SK-N-SH treated with all-trans-retinoic acid at 6 μM for 48 hours (cell line): ENCODE data around the gene MT1E.

Experiments
- ATAC-seq: fragments of 200-7000 bp; cut with Tn5 transposase; 3 replicates; pipeline ENCODE4 v1.9.1; 2020; ENCODE audit warnings: mild to moderate bottlenecking, moderate library complexity
- ARNTL ChIP-seq: fragments of 450-650 bp; formaldehyde crosslinking; IDR thresholded peaks from 2 replicates; pipeline ENCODE4 v1.5.0; 2020; ENCODE audit warnings: low read depth, mild to moderate bottlenecking, moderate library complexity, borderline replicate concordance
- CREB5 ChIP-seq: fragments of 250-450 bp; sonication (Bioruptor Pico); IDR thresholded peaks from 2 replicates; pipeline ENCODE4 v1.5.1; 2020; ENCODE audit warnings: low read depth, mild to moderate bottlenecking, moderate library complexity
- CSDC2 ChIP-seq: fragments of 250-450 bp; sonication (Bioruptor Pico); IDR thresholded peaks from 2 replicates; pipeline ENCODE4 v1.5.0; 2020; ENCODE audit warnings: mild to moderate bottlenecking, moderate library complexity
- CSRNP3 ChIP-seq: fragments of 250-450 bp; sonication (Bioruptor Pico); IDR thresholded peaks from 2 replicates; pipeline ENCODE4 v1.5.1; 2021; ENCODE audit warnings: mild to moderate bottlenecking, moderate library complexity
- ESRRG ChIP-seq: fragments of 250-450 bp; sonication (Bioruptor Pico); IDR thresholded peaks from 2 replicates; pipeline ENCODE4 v1.6.1; 2021; ENCODE audit warnings: mild to moderate bottlenecking
- GLIS3 ChIP-seq: fragments of 250-450 bp; sonication (Bioruptor Pico); IDR thresholded peaks from 2 replicates; pipeline ENCODE4 v1.5.0; 2020; ENCODE audit warnings: mild to moderate bottlenecking, moderate library complexity
- ISL1 ChIP-seq: fragments of 250-450 bp; sonication (Bioruptor Pico); IDR thresholded peaks from 2 replicates; pipeline ENCODE4 v2.1.2; 2022; ENCODE audit warnings: mild to moderate bottlenecking, moderate library complexity
- OSR1 ChIP-seq: fragments of 250-450 bp; sonication (Bioruptor Pico); IDR thresholded peaks from 2 replicates; pipeline ENCODE4 v1.8.0; 2022; ENCODE audit warnings: moderate library complexity, mild to moderate bottlenecking, inconsistent platforms
- PATZ1 ChIP-seq: fragments of 250-450 bp; sonication (Bioruptor Pico); IDR thresholded peaks from 2 replicates; pipeline ENCODE4 v1.8.0; 2020; ENCODE audit warnings: mild to moderate bottlenecking, moderate library complexity, borderline replicate concordance
- POU6F1 ChIP-seq: fragments of 250-450 bp; sonication (Bioruptor Pico); IDR thresholded peaks from 2 replicates; pipeline ENCODE4 v1.8.0; 2021; ENCODE audit warnings: low read depth, mild to moderate bottlenecking, moderate library complexity, borderline replicate concordance
- PPARA ChIP-seq: fragments of 250-450 bp; sonication (Bioruptor Pico); IDR thresholded peaks from 2 replicates; pipeline ENCODE4 v1.5.0; 2020; ENCODE audit warnings: mild to moderate bottlenecking, borderline replicate concordance
- RARB ChIP-seq: fragments of 250-450 bp; sonication (Bioruptor Pico); IDR thresholded peaks from 2 replicates; pipeline ENCODE4 v1.8.0; 2021; ENCODE audit warnings: mild to moderate bottlenecking, moderate library complexity
- SNAI2 ChIP-seq: fragments of 250-450 bp; sonication (Bioruptor Pico); IDR thresholded peaks from 2 replicates; pipeline ENCODE4 v1.5.0; 2020; ENCODE audit warnings: mild to moderate bottlenecking, moderate library complexity
- TCF4 ChIP-seq: fragments of 250-450 bp; sonication (Bioruptor Pico); IDR thresholded peaks from 2 replicates; pipeline ENCODE4 v1.8.0; 2021; ENCODE audit warnings: mild to moderate bottlenecking, moderate library complexity, borderline replicate concordance
- TOX ChIP-seq: fragments of 250-450 bp; sonication (Bioruptor Pico); IDR thresholded peaks from 2 replicates; pipeline ENCODE4 v1.8.0; 2021; ENCODE audit warnings: mild to moderate bottlenecking, moderate library complexity, borderline replicate concordance
- TSHZ2 ChIP-seq: fragments of 250-450 bp; sonication (Bioruptor Pico); IDR thresholded peaks from 2 replicates; pipeline ENCODE4 v1.5.0; 2020; ENCODE audit warnings: mild to moderate bottlenecking, moderate library complexity
- ZC3H10 ChIP-seq: fragments of 250-450 bp; sonication (Bioruptor Pico); IDR thresholded peaks from 2 replicates; pipeline ENCODE4 v1.5.1; 2021; ENCODE audit warnings: mild to moderate bottlenecking, moderate library complexity
- ZFP3 ChIP-seq: fragments of 250-450 bp; sonication (Bioruptor Pico); IDR thresholded peaks from 2 replicates; pipeline ENCODE4 v1.5.0; 2020; ENCODE audit warnings: mild to moderate bottlenecking, moderate library complexity
- ZFP30 ChIP-seq: fragments of 450-650 bp; formaldehyde crosslinking; IDR thresholded peaks from 2 replicates; pipeline ENCODE4 v1.5.0; 2022; ENCODE audit warnings: mild to moderate bottlenecking, moderate library complexity
- ZNF565 ChIP-seq: fragments of 450-650 bp; formaldehyde crosslinking; conservative IDR thresholded peaks from 2 replicates; pipeline ENCODE4 v1.5.0; 2020; ENCODE audit warnings: low read depth, mild to moderate bottlenecking, moderate library complexity
- ZNF70 ChIP-seq: fragments of 450-650 bp; formaldehyde crosslinking; IDR thresholded peaks from 2 replicates; pipeline ENCODE4 v1.5.0; 2020; ENCODE audit warnings: mild to moderate bottlenecking, moderate library complexity
- ZNF8 ChIP-seq: fragments of 450-650 bp; formaldehyde crosslinking; IDR thresholded peaks from 2 replicates; pipeline ENCODE4 v1.5.0; 2020; ENCODE audit warnings: mild to moderate bottlenecking, moderate library complexity

Gene MT1E

GRCh38 chr16:56625140-56625942 lies at the start of gene MT1E:
Gene MT1E, plus strand, starts transcription at chr16:56625781. Its CDS starts 71 bp downstream, at chr16:56625852.
- ATAC-seq = peak; percentile 89

GRCh38 chr16:56576585-56577299 lies 48.8 kb upstream of the MT1E start:
- TF ChIP-seq ZNF70 (CRISPR knock-in tag) = no peak
- TF ChIP-seq ESRRG (CRISPR knock-in tag) = no peak
- TF ChIP-seq ZFP30 (CRISPR knock-in tag) = no peak
- no peak for TF ChIP-seq PATZ1 (CRISPR knock-in tag)
- TF ChIP-seq ISL1 (CRISPR knock-in tag) = no peak
- TF ChIP-seq ZNF565 (CRISPR knock-in tag) = no peak
- TF ChIP-seq SNAI2 (CRISPR knock-in tag) = no peak
- no peak for TF ChIP-seq ZFP3 (CRISPR knock-in tag)
- no peak for TF ChIP-seq OSR1 (CRISPR knock-in tag)
- TF ChIP-seq RARB = no peak
- TF ChIP-seq GLIS3 (CRISPR knock-in tag) = no peak
- TF ChIP-seq ZNF8 (CRISPR knock-in tag) = no peak
- TF ChIP-seq ARNTL (CRISPR knock-in tag) = no peak
- TF ChIP-seq TSHZ2 (CRISPR knock-in tag) = no peak
- no peak for TF ChIP-seq POU6F1 (CRISPR knock-in tag)
- ATAC-seq = peak; percentile 89

More at GRCh38 chr16:56625140-56625942, at the start of gene MT1E:
- no peak for TF ChIP-seq ESRRG (CRISPR knock-in tag)
- no peak for TF ChIP-seq PPARA (CRISPR knock-in tag)
- TF ChIP-seq SNAI2 (CRISPR knock-in tag) = no peak
- no peak for TF ChIP-seq TOX (CRISPR knock-in tag)
- no peak for TF ChIP-seq CREB5 (CRISPR knock-in tag)
- no peak for TF ChIP-seq TCF4 (CRISPR knock-in tag)
- TF ChIP-seq GLIS3 (CRISPR knock-in tag) = no peak
- TF ChIP-seq ZFP30 (CRISPR knock-in tag) = no peak
- TF ChIP-seq ZC3H10 = no peak

- no peak for ATAC-seq
- no peak for TF ChIP-seq ZFP3 (CRISPR knock-in tag)
- TF ChIP-seq ZNF70 (CRISPR knock-in tag) = no peak
- TF ChIP-seq CREB5 (CRISPR knock-in tag) = no peak
- TF ChIP-seq RARB = no peak
- TF ChIP-seq TOX (CRISPR knock-in tag) = no peak
- no peak for TF ChIP-seq ZFP30 (CRISPR knock-in tag)
- no peak for TF ChIP-seq SNAI2 (CRISPR knock-in tag)
- no peak for TF ChIP-seq CSRNP3 (CRISPR knock-in tag)
- TF ChIP-seq ZNF8 (CRISPR knock-in tag) = no peak
- no peak for TF ChIP-seq POU6F1 (CRISPR knock-in tag)
- no peak for TF ChIP-seq CSDC2
These were observed 48.3 kb upstream of the MT1E start for GRCh38 chr16:56577300-56577625.
